HUES6 (cell line): Measurements from ENCODE around the gene NUBPL.
"Not testable (repeated sequence)": the region's sequence is repeated elsewhere in the genome, so short reads cannot be mapped to it uniquely, and the experiment has no call there.

Source experiments
- H3K27ac ChIP-seq: 2 replicates; pipeline ENCODE4 v1.7.0; 2013; ENCODE audit warnings: low read depth, mild to moderate bottlenecking, low read length, inconsistent platforms
- H3K27me3 ChIP-seq: 2 replicates; pipeline ENCODE4 v1.6.1; 2013; ENCODE audit warnings: low read length; ENCODE audit not compliant: control insufficient read depth, insufficient read depth
- H3K36me3 ChIP-seq: 2 replicates; pipeline ENCODE4 v1.6.1; 2013; ENCODE audit warnings: low read length; ENCODE audit not compliant: control insufficient read depth, insufficient read depth
- H3K4me1 ChIP-seq: 2 replicates; pipeline ENCODE4 v1.6.1; 2013; ENCODE audit warnings: low read length; ENCODE audit not compliant: control insufficient read depth, insufficient read depth
- H3K4me3 ChIP-seq: 2 replicates; pipeline ENCODE4 v1.5.1; 2013; ENCODE audit warnings: low read depth, low read length
- H3K9ac ChIP-seq: one replicate; pipeline ENCODE4 v1.6.1; 2013; ENCODE audit warnings: mild to moderate bottlenecking, low read length
- H3K9me3 ChIP-seq: 2 replicates; pipeline ENCODE4 v1.6.1; 2013; ENCODE audit warnings: low read depth, low read length; ENCODE audit not compliant: control insufficient read depth, insufficient read depth

The NUBPL gene

GRCh38 chr14:31843361-31844091 is 282.3 kb downstream of the NUBPL start:
- Histone ChIP-seq H3K9ac (no peak overlapping the region), H3K36me3 (no peaks in the 10 kb centered on the region), H3K27ac (no peak overlapping the region), H3K4me1 (no peaks in the 10 kb centered on the region), H3K4me3 (no peak overlapping the region), H3K27me3 (no peaks in the 10 kb centered on the region), H3K9me3 (no peaks in the 10 kb centered on the region)

GRCh38 chr14:31854508-31855075 is 293.4 kb downstream of the NUBPL start:
- no peaks in the 10 kb centered on the region for H3K27me3 ChIP-seq
- no peaks in the 10 kb centered on the region for H3K36me3 ChIP-seq
- no peak overlapping the region for H3K4me3 ChIP-seq
- no peak overlapping the region for H3K27ac ChIP-seq
- H3K9ac ChIP-seq = no peak overlapping the region
- H3K4me1 ChIP-seq = no peaks in the 10 kb centered on the region
- H3K9me3 ChIP-seq = no peaks in the 10 kb centered on the region

GRCh38 chr14:31855262-31855661 is 294.1 kb downstream of the NUBPL start:
- Histone ChIP-seq H3K9me3 (no peaks in the 10 kb centered on the region), H3K36me3 (no peaks in the 10 kb centered on the region), H3K27ac (no peak overlapping the region), H3K9ac (no peak overlapping the region), H3K27me3 (no peaks in the 10 kb centered on the region), H3K4me1 (no peaks in the 10 kb centered on the region), H3K4me3 (no peak overlapping the region)

- not testable (repeated sequence) for H3K9me3 ChIP-seq, H3K4me1 ChIP-seq
Measured at GRCh38 chr14:31856003-31856402, 294.8 kb downstream of the NUBPL start.

GRCh38 chr14:31858868-31859267 is 297.7 kb downstream of the NUBPL start:
- no peak overlapping the region for H3K9ac ChIP-seq
- H3K27ac ChIP-seq = no peak overlapping the region
- no peaks in the 10 kb centered on the region for H3K36me3 ChIP-seq
- no peaks in the 10 kb centered on the region for H3K4me1 ChIP-seq
- H3K4me3 ChIP-seq = no peak overlapping the region
- H3K9me3 ChIP-seq = no peaks in the 10 kb centered on the region
- H3K27me3 ChIP-seq = no peaks in the 10 kb centered on the region

More at GRCh38 chr14:31856003-31856402, 294.8 kb downstream of the NUBPL start:
- H3K9ac ChIP-seq, H3K27ac ChIP-seq, H3K36me3 ChIP-seq, H3K27me3 ChIP-seq, H3K4me3 ChIP-seq: not testable (repeated sequence)

- H3K4me1 ChIP-seq = no peaks in the 10 kb centered on the region
- H3K9ac ChIP-seq = no peak overlapping the region
- H3K27me3 ChIP-seq = no peaks in the 10 kb centered on the region
- H3K36me3 ChIP-seq = no peaks in the 10 kb centered on the region
- H3K4me3 ChIP-seq = no peak overlapping the region
- H3K27ac ChIP-seq = no peak overlapping the region
- H3K9me3 ChIP-seq = peaks cover 7% of the 10 kb centered on the region; the same call in 1 of the 2 replicates
Measured at GRCh38 chr14:31864937-31865855, 304.0 kb downstream of the NUBPL start.

GRCh38 chr14:31867570-31867969 is 306.4 kb downstream of the NUBPL start:
- H3K27ac ChIP-seq = no peak overlapping the region

GRCh38 chr14:31868096-31868495 is 306.9 kb downstream of the NUBPL start:
- H3K9me3 ChIP-seq, H3K27ac ChIP-seq, H3K4me1 ChIP-seq, H3K9ac ChIP-seq, H3K4me3 ChIP-seq, H3K36me3 ChIP-seq, H3K27me3 ChIP-seq: not testable (repeated sequence)

More at GRCh38 chr14:31867570-31867969, 306.4 kb downstream of the NUBPL start:
- H3K4me1 ChIP-seq = no peaks in the 10 kb centered on the region
- H3K36me3 ChIP-seq = no peaks in the 10 kb centered on the region
- H3K9ac ChIP-seq = no peak overlapping the region
- no peaks in the 10 kb centered on the region for H3K27me3 ChIP-seq
- peaks cover 7% of the 10 kb centered on the region; the same call in 1 of the 2 replicates for H3K9me3 ChIP-seq
- H3K4me3 ChIP-seq = no peak overlapping the region

- Histone ChIP-seq H3K27ac (no peak overlapping the region), H3K4me1 (peaks cover 5% of the 10 kb centered on the region; the same call in 1 of the 2 replicates), H3K9me3 (no peaks in the 10 kb centered on the region), H3K9ac (no peak overlapping the region), H3K4me3 (no peak overlapping the region), H3K27me3 (no peaks in the 10 kb centered on the region), H3K36me3 (no peaks in the 10 kb centered on the region)
Measured at GRCh38 chr14:31876741-31877140, 315.5 kb downstream of the NUBPL start.

- Histone ChIP-seq H3K9me3 (no peaks in the 10 kb centered on the region), H3K36me3 (no peaks in the 10 kb centered on the region), H3K27ac (no peak overlapping the region), H3K9ac (no peak overlapping the region), H3K27me3 (no peaks in the 10 kb centered on the region), H3K4me1 (peaks cover 5% of the 10 kb centered on the region; the same call in 1 of the 2 replicates), H3K4me3 (no peak overlapping the region)
Measured at GRCh38 chr14:31877255-31877798, 316.1 kb downstream of the NUBPL start.
